C4-2B (cell line): ENCODE data around the gene SFSWAP.
"Not testable (repeated sequence)": the region's sequence is repeated elsewhere in the genome, so short reads cannot be mapped to it uniquely, and the experiment has no call there.

Experiments used
- CTCF ChIP-seq: fragments of 450-650 bp; conservative IDR thresholded peaks from 2 replicates; pipeline ENCODE4 v1.5.1; 2017; ENCODE audit warnings: mild to moderate bottlenecking
- ZFX ChIP-seq: fragments of 450-650 bp; IDR thresholded peaks from 2 replicates; pipeline ENCODE4 v1.6.1; 2017

- not testable (repeated sequence) for TF ChIP-seq CTCF, ZFX
These were observed 4.2 kb upstream of the SFSWAP start for GRCh38 chr12:131706709-131707108.
